ENCODE measurements around the gene OXSM. TPM values are rescaled to one million over a fixed set of nuclear protein-coding genes. Genes with fewer than 3 reads are reported as not detected.

The OXSM gene
- total RNA-seq, 1 donor from 2014 or later = 7.8 TPM

DNA sequence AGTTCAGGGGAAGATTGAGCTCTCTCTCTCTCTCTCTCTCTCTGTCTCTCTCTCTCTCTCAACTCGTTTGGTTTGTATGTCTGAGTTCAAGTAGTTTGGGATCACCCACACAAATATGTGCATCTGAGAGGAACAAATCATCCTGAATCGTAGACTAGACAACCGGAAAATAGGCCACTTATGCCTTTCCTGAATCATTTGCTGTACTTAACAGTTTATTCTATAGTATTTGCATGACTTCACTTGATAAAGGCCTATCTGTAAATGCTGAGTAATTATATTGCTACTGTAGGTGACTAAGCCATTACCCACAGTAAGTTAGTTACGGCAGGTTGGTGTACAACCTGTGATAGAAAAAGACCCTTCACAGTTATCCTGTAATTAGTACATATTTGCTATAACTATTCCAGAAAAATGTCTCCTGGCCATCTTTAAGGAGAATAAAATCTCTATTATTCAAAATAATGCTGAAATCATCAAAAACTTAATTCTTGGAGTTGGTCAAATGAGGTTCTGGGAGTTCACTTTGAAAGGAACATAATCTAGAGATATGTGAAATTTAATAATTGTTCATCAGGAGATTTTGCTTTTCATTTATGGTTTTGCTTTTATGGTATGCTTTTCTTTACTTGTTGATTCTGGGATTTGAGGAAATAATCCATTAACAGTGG, 31.1 kb downstream of the OXSM start:
- Histone ChIP-seq H3K27ac (no peak overlapping the region), H3K9me3 (no peaks in the 10 kb centered on the region), H3K4me3 (no peak overlapping the region), H3K27me3 (ENCODE audit: low read depth) (no peaks in the 10 kb centered on the region), H3K36me3 (no peaks in the 10 kb centered on the region), H3K4me1 (no peaks in the 10 kb centered on the region)
- ATAC-seq (no peak), DNase-seq (no peak)
- TF ChIP-seq, protein P1, sequence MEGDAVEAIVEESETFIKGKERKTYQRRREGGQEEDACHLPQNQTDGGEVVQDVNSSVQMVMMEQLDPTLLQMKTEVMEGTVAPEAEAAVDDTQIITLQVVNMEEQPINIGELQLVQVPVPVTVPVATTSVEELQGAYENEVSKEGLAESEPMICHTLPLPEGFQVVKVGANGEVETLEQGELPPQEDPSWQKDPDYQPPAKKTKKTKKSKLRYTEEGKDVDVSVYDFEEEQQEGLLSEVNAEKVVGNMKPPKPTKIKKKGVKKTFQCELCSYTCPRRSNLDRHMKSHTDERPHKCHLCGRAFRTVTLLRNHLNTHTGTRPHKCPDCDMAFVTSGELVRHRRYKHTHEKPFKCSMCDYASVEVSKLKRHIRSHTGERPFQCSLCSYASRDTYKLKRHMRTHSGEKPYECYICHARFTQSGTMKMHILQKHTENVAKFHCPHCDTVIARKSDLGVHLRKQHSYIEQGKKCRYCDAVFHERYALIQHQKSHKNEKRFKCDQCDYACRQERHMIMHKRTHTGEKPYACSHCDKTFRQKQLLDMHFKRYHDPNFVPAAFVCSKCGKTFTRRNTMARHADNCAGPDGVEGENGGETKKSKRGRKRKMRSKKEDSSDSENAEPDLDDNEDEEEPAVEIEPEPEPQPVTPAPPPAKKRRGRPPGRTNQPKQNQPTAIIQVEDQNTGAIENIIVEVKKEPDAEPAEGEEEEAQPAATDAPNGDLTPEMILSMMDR (IDR thresholded peaks at IDR 0.05) = no peak
- intact Hi-C loops (cut with DNase I) = no loop called here

DNA sequence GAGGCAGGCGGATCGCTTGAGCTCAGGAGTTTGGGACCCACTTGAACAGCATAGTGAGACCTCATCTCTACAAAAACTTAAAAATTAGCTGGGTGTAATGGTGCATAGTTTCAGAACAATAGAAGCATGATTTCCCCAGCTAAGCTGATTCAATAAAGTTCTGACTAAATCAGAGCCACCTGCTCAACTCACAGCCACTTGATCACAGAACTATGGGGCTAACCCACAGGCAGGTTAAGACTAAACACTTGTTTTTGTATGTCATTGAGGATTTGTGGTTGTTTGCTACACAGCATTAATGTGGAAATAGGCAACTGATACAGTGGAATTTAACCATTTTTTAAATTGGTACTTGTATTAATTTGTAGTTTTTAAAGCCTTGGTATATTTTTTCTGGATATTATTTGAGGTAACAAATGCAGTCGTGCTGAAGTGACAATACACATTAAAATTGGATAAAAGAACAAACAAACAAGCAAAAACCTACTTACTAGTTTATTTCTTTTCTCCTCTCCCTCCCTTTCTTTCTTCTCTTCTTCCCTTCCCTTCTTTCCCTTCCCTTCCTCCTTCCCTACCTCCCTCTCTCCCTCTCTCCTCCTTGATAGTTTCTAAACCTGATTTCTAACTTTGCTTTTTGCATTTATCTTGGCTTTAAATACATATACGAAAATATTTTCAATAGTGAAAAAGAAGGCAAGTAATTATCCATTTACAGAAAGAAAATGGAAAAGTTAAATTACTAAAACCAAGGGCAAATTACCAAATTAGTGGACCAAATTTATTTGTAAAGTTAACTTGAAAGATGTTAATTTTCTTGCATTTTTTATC, 32.1 kb downstream of the OXSM start:
- TF ChIP-seq, protein P1 (IDR thresholded peaks at IDR 0.05) = no peak
- H3K36me3 ChIP-seq = no peaks in the 10 kb centered on the region
- no peaks in the 10 kb centered on the region for H3K4me1 ChIP-seq
- H3K9me3 ChIP-seq = no peaks in the 10 kb centered on the region
- intact Hi-C loops (cut with DNase I) = no loop called here
- ATAC-seq = no peak
- no peak overlapping the region for H3K27ac ChIP-seq
- no peaks in the 10 kb centered on the region for H3K27me3 ChIP-seq (ENCODE audit: low read depth)
- H3K4me3 ChIP-seq = no peak overlapping the region
- DNase-seq = no peak

GRCh38 chr3:25823314-25823713, 33.4 kb downstream of the OXSM start:
- H3K27me3 ChIP-seq (ENCODE audit: low read depth) = no peaks in the 10 kb centered on the region
- ATAC-seq = no peak
- DNase-seq = no peak
- H3K4me1 ChIP-seq = no peaks in the 10 kb centered on the region
- intact Hi-C loops (cut with DNase I) = no loop called here
- no peaks in the 10 kb centered on the region for H3K36me3 ChIP-seq
- H3K27ac ChIP-seq = no peak overlapping the region
- H3K4me3 ChIP-seq = no peak overlapping the region
- H3K9me3 ChIP-seq = no peaks in the 10 kb centered on the region
- TF ChIP-seq, protein P1 (IDR thresholded peaks at IDR 0.05) = no peak

GRCh38 chr3:25826510-25826909, 36.6 kb downstream of the OXSM start:
- no peaks in the 10 kb centered on the region for H3K36me3 ChIP-seq
- TF ChIP-seq, protein P1 (IDR thresholded peaks at IDR 0.05) = no peak
- no peak overlapping the region for H3K4me3 ChIP-seq
- no peak overlapping the region for H3K27ac ChIP-seq
- H3K9me3 ChIP-seq = no peaks in the 10 kb centered on the region
- DNase-seq (no peak), ATAC-seq (no peak)
- no peaks in the 10 kb centered on the region for H3K27me3 ChIP-seq (ENCODE audit: low read depth)
- H3K4me1 ChIP-seq = no peaks in the 10 kb centered on the region
- intact Hi-C loops (cut with DNase I) = no loop called here

DNA sequence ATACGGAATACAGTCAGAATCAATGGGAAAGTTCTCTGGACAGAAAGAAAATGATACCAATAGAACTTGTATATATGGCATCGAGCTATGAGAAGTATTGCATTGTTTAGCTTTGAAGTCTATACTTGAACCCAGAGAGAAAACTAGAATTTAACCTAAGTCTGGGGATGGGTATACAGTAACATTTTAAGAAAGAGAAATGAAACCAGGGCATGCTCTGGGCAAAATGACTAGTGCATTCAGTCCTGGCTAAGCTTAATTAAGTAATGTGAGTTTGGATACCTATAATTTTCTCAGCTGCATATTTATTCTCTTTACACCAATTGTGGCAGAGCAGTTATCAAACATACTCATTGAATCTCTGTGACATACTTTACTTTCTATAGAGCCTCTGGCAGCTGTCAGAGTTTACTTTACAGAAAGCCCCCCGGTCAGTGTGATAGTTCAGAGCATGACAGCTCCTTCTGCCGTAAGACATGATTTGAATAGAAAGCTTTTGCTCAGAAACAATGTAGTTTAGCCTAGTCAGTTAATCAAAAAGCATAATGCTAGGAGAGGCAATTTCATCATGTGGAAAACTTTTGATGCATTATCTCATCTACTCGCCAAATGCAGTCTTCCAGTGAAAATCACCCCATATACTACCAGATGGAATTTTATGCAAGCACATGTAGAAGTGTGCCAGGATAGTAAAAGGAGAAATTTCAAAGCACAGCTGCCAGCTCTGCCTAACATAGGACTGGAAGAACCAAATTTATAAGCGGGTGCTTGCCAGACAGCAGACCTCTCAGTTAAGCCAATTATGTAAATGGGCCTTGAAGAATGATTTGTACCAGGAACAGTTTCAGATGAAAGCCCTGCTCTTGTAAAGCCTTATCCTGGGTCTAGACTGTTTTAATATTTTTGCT, 40.7 kb downstream of the OXSM start:
- Histone ChIP-seq H3K27me3 (ENCODE audit: low read depth) (no peaks in the 10 kb centered on the region), H3K9me3 (no peaks in the 10 kb centered on the region), H3K4me1 (no peaks in the 10 kb centered on the region), H3K36me3 (no peaks in the 10 kb centered on the region), H3K27ac (no peak overlapping the region), H3K4me3 (no peak overlapping the region)
- ATAC-seq = no peak
- intact Hi-C loops (cut with DNase I) = no loop called here
- TF ChIP-seq, protein P1 (IDR thresholded peaks at IDR 0.05) = no peak
- no peak for DNase-seq

Data from lower lobe of right lung (tissue), 2 donors.